Measurements from ENCODE around the gene PDSS1.
"Not testable (repeated sequence)": the region's sequence is repeated elsewhere in the genome, so short reads cannot be mapped to it uniquely, and the experiment has no call there.

PDSS1 gene, protein sequence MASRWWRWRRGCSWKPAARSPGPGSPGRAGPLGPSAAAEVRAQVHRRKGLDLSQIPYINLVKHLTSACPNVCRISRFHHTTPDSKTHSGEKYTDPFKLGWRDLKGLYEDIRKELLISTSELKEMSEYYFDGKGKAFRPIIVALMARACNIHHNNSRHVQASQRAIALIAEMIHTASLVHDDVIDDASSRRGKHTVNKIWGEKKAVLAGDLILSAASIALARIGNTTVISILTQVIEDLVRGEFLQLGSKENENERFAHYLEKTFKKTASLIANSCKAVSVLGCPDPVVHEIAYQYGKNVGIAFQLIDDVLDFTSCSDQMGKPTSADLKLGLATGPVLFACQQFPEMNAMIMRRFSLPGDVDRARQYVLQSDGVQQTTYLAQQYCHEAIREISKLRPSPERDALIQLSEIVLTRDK

GRCh38 chr10:26697163-26697921, at the start of gene PDSS1:
Gene PDSS1 (plus strand): TSS chr10:26697701. CDS start chr10:26697712, 11 bp downstream.
- peak; percentile 85 for DNase-seq

DNA sequence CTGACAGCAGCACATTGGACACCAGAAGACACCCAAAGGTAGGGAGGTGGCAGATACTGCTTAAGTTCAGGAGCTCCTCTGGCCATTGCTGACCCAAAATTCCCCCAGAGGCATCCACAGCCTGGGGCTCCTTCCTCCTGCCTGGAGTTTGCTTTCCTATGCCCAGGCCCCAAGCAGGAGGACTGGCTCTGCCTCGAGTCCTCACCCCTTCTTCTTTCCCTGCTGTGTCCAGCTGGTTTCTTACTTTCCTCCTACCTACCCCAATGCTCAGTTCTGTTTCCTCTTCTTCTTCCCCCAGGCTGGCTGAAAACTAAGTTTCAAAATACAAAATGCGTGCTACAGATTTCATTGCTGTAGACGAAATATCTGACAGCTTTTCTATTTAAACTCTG, 49.3 kb upstream of the PDSS1 start:
- DNase-seq = not testable (repeated sequence)

DNA sequence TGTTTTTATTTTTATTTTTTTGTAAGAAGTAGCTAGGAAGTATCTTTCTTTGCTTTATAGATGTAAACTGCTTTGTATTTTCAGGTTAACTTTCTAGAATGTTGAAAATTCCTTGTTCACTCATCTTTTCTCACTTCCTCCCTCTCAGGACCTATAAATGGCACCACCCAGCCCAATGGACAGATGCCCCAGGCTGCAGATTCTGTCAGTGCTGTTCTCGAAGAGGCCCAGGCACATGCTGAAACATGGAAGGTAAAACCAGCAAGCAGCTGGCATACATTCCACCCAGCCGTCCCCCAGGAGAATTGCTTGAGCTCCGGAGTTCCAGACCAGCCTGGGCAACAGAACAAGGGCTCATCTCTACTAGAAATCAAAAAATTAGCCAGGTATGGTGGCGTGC, 47.1 kb upstream of the PDSS1 start:
- DNase-seq = no peak

GRCh38 chr10:26651476-26651875, 46.0 kb upstream of the PDSS1 start:
- DNase-seq = not testable (repeated sequence)

DNA sequence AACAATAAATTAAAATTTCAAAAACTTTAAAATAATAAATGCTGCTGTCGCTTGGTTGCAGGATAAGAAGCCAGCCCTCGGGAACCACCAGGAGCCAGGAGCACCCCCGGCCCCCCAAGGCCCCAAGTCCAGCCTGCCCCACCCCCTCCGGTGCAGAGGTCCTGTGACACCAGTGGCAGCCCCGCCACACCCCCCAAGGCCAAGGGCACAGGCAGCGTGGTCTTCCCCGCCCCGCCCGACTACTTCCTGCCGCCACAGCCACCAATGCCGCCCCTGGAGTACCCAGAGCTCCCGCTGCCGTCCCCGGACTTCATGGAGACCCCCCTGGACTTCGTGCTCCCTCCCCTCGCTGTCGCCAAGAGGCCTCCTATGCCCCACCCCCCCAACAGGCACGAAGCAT, 44.5 kb upstream of the PDSS1 start:
- DNase-seq = no peak

DNA sequence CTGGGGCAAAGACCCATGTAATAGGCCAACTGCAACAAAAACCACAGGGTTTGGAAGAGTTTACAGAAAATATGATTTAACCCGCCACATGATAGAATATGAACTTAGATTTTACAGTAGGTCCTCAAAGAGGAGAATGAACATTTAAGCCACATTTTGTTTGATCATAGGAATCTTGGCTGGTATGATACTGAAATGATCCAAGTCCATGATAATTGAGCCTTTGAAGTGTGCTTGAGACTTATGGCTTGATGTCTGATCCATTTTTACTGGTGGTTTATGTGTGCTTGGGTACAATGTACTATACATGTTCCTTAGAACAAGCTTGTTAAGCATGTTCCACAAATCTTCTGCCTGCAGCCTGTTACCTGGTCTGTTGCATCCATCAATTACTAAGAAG, 41.8 kb upstream of the PDSS1 start:
- no peak for DNase-seq

GRCh38 chr10:26662864-26663263, 34.6 kb upstream of the PDSS1 start:
- no peak for DNase-seq

GRCh38 chr10:26665080-26666048, 32.1 kb upstream of the PDSS1 start:
- DNase-seq = no peak

- DNase-seq = no peak
Measured at GRCh38 chr10:26675873-26676257, 21.6 kb upstream of the PDSS1 start.

GRCh38 chr10:26679588-26679987, 17.9 kb upstream of the PDSS1 start:
- no peak for DNase-seq

DNA sequence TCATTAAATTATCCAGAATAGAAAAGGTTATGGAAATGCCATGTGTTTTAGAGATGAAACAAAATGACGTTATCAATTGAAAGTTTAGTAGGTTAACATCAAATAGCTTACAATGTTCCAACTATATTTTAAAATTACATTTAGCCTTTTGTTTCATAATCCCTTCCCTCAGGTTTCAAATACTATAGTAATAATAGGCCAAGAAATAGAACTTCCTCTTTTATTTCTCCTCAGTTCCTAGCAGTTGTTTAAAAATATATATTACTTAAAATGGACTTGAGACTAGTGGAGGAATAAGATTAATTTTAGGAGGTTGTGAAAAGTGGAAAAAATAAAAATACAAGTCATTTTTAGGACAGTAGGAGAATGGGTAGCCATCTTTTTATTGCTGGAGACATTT, 16.4 kb upstream of the PDSS1 start:
- no peak for DNase-seq

- DNase-seq = not testable (repeated sequence)
Measured at GRCh38 chr10:26681971-26682370, 15.5 kb upstream of the PDSS1 start.

DNA sequence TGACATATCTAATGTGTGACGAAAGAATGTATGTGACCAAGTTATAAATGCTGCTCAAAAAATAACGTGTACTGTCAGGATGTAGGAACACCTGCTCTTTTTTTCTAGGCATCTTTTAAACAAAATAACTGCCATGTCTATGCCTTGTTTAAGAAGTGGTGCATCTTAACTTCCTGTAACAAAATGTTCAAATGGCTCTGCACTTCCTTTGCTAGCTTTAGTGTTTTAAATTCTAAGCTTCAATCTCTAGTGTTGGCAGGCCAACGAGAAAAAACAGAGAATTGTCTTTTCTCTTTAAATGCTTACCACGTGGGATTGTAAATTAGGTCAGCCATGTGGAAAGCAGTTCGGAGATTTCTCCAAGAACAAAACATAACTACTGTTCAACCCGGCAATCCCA, 14.6 kb upstream of the PDSS1 start:
- no peak for DNase-seq

DNA sequence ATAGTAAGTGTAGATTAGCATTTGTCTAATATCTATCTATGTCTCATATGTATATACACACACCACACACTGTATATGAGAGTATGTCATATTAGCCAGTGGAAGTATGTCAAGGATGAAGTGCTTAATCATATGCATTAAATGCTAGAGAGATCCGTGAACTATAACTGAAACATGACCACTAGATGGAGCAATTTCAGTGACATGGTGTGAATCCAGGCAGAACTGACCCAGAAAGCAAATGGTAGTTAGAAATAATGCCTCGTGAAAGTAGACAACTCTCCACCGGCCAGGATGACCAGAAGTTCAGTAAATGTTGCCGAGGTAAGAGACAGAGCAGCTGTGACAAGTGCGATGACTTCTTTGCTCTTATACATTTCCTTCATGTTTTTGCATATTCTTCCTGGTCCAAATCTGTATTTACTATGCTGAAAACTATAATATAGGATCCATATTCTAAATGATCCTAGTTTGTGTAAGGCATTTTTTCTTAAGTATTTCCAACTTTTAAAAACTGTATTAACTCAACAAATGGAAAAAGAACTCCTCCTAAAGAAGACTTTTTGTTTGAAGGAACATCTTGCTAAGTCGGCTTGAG, 12.7 kb upstream of the PDSS1 start:
- DNase-seq = not testable (repeated sequence)

GRCh38 chr10:26685441-26685840, 12.1 kb upstream of the PDSS1 start:
- no peak for DNase-seq

DNA sequence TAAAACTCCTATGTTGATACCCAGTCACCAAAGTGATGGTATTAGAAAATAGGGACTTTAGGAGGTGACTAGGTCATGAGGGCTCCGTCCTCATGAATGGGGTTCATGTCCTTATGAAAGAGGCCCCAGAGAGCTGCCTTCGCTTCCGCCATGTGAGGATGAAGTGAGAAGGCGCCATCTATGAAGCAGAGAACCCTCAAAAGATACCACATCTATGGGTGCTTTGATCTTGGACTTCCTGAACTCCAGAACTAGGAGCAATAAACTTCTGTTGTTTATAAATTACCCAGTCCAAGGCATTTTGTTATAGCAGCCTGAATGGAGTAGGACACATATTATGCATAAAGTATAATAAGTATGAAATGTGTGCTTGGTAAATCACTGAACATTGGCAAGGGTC, 8.1 kb upstream of the PDSS1 start:
- DNase-seq = no peak

- DNase-seq = no peak
Measured at GRCh38 chr10:26690731-26691475, 6.6 kb upstream of the PDSS1 start.

DNA sequence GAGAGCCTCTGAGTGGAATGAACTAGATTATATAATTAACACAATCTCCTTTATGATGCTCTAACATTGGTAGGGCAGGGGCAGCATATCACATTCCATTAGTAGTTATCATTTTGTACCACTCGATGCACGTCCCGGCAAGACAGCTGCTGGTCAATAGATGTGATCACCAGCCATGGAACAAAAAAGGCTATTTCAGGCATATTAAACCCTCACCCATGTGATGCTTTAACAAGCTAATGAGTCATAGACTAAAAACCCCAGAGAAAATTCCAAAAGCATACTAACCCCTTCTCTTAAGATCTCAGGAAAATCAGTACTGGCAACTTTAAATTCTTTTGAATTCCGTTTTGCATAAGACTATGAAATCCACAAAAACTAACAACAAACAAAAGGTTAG, 3.0 kb upstream of the PDSS1 start:
- DNase-seq = not testable (repeated sequence)

GRCh38 chr10:26696786-26697162, 727 bp upstream of the PDSS1 start:
- DNase-seq = no peak

GRCh38 chr10:26697922-26698608, 564 bp downstream of the PDSS1 start:
- no peak for DNase-seq

- DNase-seq = no peak
Measured at GRCh38 chr10:26698909-26699308, 1.4 kb downstream of the PDSS1 start.

Measured in islet precursor cell (in vitro differentiated cells).